HG02981 (cell line): Measurements from ENCODE around the gene UFC1.

Experiments used
- ATAC-seq: cut with Tn5 transposase; IDR thresholded peaks from one replicate; pipeline ENCODE4 v1.9.1; 2021; ENCODE audit warnings: mild to moderate bottlenecking, moderate library complexity; ENCODE audit not compliant: unreplicated experiment

Gene UFC1

GRCh38 chr1:161133220-161133740 is 20.5 kb upstream of the UFC1 start:
- ATAC-seq, result no peak

- no peak for ATAC-seq
Observed at GRCh38 chr1:161137881-161138280, 15.9 kb upstream of the UFC1 start.

DNA sequence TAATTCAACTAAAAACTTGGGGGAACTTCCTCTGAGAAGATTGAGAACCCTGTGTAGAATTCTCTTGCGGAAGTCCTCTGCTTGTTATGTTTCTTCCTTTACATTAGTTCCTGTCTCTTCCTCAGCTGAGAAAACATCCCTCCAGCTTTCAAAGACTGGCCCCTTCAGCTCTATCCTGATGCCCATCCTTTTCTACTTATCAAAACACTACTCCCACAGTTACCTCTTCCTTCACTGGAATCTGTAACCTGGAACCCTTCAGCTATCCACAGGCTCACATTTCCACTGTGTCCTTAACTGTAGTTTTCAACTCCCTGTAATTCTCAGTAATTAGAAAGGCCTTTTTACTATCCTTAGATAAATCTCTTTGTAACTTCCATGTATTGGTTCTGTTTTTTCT is 15.3 kb upstream of the UFC1 start:
- no peak for ATAC-seq

DNA sequence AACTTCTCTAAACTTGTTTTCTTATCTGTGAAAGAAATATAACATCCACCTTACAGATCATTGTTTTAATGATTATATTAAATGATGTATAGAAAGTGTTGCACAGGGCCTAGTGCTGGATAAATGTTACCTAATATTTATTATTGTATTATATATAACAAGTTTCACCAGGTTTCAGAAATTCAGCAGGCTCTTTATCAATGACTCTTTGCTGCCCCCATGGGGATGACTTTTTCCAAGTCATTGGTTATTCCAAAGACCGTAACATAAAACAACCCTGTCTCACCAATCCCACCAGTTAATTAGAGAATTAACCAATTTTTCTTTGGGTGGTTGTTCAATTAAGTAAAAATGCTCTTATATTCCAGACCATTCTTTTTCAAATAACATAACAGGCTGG is 14.0 kb upstream of the UFC1 start:
- no peak for ATAC-seq

- ATAC-seq, result no peak
Observed at GRCh38 chr1:161140755-161141400, 12.9 kb upstream of the UFC1 start.

DNA sequence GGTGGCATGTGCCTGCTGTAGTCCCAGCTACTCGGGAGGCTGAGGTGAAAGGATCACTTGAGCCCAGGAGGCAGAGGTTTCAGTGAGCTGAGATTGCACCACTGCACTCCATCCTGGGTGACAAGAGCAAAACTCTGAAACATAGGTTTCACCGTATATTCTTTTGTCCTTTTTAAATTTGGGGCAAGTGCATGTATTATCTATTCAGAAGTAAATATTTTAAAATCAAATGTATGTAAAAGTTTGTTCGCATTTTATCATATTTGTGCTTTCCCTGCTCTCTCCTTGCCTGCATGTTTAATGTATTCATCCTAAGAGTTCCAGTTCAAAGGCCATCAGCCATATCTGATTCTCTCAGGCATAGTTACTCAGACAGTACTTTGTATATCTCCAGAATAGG is 7.9 kb upstream of the UFC1 start:
- no peak for ATAC-seq

- peak; percentile 5 for ATAC-seq
Observed at GRCh38 chr1:161153176-161153575, 602 bp upstream of the UFC1 start.

DNA sequence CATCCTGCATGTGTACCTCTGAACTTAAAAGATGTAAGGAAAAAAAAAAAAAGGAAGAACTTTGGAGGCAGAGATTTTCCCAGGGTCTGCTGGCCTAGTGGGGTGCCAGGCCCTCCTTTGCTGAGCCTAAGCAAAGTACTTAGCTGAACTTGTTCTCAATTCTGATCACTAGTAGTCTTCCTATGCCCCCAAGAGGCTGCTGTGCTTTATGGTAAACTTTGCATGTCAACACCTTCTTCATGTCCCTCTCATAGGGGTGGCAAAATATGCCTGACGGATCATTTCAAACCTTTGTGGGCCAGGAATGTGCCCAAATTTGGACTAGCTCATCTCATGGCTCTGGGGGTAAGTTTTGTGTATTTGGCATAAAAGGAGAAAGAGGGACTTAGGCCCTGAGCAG is 4.1 kb downstream of the UFC1 start:
- no peak for ATAC-seq

- no peak for ATAC-seq
Observed at GRCh38 chr1:161158316-161159010, 4.7 kb downstream of the UFC1 start.

GRCh38 chr1:161159087-161159912 is 5.5 kb downstream of the UFC1 start, which contains the start of gene USP21:
TSS of gene USP21 (plus strand) at chr1:161159500. CDS start at chr1:161160641, 1,141 bp downstream.
- ATAC-seq, result peak; percentile 85

- no peak for ATAC-seq
Observed at GRCh38 chr1:161159913-161160243, 6.1 kb downstream of the UFC1 start.

DNA sequence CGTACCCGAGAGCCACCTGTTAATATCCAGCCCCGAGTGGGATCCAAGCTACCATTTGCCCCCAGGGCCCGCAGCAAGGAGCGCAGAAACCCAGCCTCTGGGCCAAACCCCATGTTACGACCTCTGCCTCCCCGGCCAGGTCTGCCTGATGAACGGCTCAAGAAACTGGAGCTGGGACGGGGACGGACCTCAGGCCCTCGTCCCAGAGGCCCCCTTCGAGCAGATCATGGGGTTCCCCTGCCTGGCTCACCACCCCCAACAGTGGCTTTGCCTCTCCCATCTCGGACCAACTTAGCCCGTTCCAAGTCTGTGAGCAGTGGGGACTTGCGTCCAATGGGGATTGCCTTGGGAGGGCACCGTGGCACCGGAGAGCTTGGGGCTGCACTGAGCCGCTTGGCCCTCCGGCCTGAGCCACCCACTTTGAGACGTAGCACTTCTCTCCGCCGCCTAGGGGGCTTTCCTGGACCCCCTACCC is 6.9 kb downstream of the UFC1 start:
- no peak for ATAC-seq

GRCh38 chr1:161161652-161162051 is 7.9 kb downstream of the UFC1 start:
- no peak for ATAC-seq

DNA sequence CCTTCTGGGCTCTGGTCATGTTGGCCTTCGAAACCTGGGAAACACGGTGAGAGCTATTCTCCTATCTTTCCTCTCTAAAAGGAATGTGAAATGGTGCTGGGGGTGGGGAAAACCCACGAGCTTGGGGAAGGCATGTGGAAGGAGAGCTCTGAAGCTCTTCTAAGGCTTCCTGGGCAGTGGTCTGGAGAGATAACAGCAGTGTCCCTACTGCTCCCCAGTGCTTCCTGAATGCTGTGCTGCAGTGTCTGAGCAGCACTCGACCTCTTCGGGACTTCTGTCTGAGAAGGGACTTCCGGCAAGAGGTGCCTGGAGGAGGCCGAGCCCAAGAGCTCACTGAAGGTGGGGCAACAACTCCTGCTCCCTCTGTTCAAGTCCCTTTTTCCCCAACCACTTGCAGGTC is 8.3 kb downstream of the UFC1 start:
- ATAC-seq, result no peak

DNA sequence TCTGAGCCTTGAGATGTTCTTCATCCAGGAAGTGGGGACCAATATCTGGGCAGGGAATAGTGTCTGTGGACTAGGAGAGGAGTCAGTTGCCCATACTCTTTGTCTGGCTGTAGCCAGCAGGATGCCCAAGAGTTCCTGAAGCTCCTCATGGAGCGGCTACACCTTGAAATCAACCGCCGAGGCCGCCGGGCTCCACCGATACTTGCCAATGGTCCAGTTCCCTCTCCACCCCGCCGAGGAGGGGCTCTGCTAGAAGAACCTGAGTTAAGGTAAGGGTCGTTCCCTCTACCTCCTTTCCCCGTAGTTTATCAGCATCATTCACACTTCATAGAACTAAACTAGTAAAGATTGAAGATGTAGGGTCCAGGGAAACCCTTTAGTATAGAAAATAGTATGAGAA is 9.0 kb downstream of the UFC1 start:
- no peak for ATAC-seq

DNA sequence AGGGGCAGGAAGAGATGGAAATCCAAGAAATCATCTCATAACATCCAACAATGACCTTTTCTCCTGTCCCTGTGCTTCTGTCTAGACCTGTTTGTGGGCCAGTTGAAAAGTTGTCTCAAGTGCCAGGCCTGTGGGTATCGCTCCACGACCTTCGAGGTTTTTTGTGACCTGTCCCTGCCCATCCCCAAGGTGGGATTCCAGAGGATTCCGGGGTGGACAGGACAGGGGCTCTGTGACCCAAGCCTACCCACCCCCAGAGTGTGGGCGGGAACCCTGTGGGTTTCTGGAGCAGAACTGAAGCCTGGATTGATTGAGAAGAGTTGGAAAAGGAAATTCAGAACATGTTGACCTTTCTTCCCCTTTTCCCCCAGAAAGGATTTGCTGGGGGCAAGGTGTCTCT is 10.0 kb downstream of the UFC1 start:
- no peak for ATAC-seq

- no peak for ATAC-seq
Observed at GRCh38 chr1:161164901-161165610, 11.3 kb downstream of the UFC1 start.

DNA sequence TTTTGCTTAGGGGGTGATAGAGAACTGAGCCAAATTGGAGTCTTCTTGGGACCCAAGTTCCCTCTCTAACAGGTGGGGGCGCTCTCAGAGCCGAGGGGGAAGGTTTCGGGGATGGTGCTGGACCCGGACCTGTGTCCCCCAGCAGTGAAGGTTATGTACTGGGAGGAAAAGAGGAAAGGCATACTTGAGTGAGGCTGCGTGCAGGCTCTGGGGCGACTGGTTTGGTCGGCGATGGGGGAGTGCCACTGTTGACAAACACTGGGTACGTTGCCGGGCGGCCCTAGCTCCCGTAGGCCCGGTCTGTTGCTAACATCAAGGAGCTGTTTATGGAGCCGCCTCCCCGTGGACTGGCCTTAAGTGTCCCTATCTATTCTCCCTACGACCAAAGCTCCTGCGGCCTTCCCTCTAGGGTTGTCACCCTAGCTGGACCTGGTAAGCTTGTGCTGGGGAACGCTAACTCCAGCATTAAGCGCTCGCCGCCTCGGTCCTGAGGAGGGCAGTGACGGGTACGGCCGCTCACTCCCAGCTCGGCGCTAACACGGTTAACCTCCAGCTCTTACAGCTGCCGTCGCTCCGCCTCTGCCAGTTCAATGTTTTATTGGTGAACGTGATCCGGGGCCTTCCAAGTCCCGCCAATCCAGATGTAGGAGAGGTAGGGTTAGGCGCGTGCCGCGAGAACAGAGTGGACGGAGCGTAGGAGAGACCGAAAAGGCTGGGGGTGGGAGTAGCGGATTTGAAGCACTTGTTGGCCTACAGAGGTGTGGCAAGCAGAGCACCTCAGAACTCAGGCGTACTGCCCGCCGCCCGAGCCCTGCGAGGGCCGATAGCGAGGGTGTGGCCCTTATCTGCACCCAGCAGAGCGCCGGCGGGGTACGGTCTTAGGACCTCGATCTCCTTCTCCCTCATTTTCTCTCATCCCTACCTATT is 12.2 kb downstream of the UFC1 start, which contains the start of gene PPOX:
Gene PPOX, plus strand, starts transcription at position 685 of the 927 bp plus-strand sequence. CDS start 422 bp downstream, outside the sequence.
- peak; percentile 88 for ATAC-seq

- no peak for ATAC-seq
Observed at GRCh38 chr1:161166669-161167548, 13.1 kb downstream of the UFC1 start.
